CD8-positive, alpha-beta memory T cell (primary cell): ENCODE results near the gene IRS2. TPM values are rescaled to one million over a fixed set of nuclear protein-coding genes. Genes with fewer than 3 reads are reported as not detected.

Experiments
- CTCF ChIA-PET: fragments of 350-600 bp; sonication (Branson Sonifier 250); formaldehyde crosslinking; loops from one replicate; lab custom pipeline; 2021; ENCODE audit warnings: antibody characterized with exemption; lab: Charles Lee
- POLR2A ChIA-PET: fragments of 350-600 bp; sonication (Branson Sonifier 250); formaldehyde crosslinking; loops from one replicate; lab custom pipeline; 2021; ENCODE audit warnings: antibody characterized with exemption; lab: Charles Lee
- DNase-seq, 5 donors: peaks; one replicate each; pipeline versions ENCODE4 v3.0.0 to v3.0.0-alpha.2; 2020 to 2022; ENCODE audit warnings: mixed read lengths in 1 of 5
- H3K27ac ChIP-seq: one replicate; pipeline ENCODE4 v1.7.0; 2013; ENCODE audit warnings: low read depth, mild to moderate bottlenecking, low read length, moderate library complexity
- H3K27me3 ChIP-seq: 2 replicates; pipeline ENCODE4 v1.7.0; 2013; ENCODE audit warnings: low read length, mild to moderate bottlenecking; ENCODE audit not compliant: insufficient read depth, poor library complexity, severe bottlenecking
- H3K36me3 ChIP-seq: 2 replicates; pipeline ENCODE4 v1.7.0; 2013; ENCODE audit warnings: mild to moderate bottlenecking, low read length, moderate library complexity; ENCODE audit not compliant: insufficient read depth
- H3K4me1 ChIP-seq: 2 replicates; pipeline ENCODE4 v1.7.0; 2013; ENCODE audit warnings: mild to moderate bottlenecking, low read length, moderate library complexity; ENCODE audit not compliant: insufficient read depth
- H3K4me3 ChIP-seq: 2 replicates; pipeline ENCODE4 v1.7.0; 2013; ENCODE audit warnings: mild to moderate bottlenecking, low read length
- H3K9me3 ChIP-seq: 2 replicates; pipeline ENCODE4 v1.7.0; 2013; ENCODE audit warnings: mild to moderate bottlenecking, low read length
- H3K27ac Mint-ChIP-seq, 8 donors: one replicate each; pipeline ENCODE4 v1.8.0; 2020 to 2021; ENCODE audit warnings: mixed read lengths in 8 of 8, mild to moderate bottlenecking in 6 of 8, inconsistent platforms in 3 of 8, moderate library complexity in 3 of 8
- H3K27me3 Mint-ChIP-seq, 2 donors: one replicate each; pipeline ENCODE4 v1.8.0; 2020 to 2021; ENCODE audit warnings: mixed read lengths in 2 of 2, mild to moderate bottlenecking in 1 of 2, moderate library complexity in 1 of 2
- H3K36me3 Mint-ChIP-seq, 3 donors: one replicate each; pipeline ENCODE4 v1.8.0; 2020 to 2021; ENCODE audit warnings: mixed read lengths in 3 of 3, inconsistent platforms in 1 of 3, mild to moderate bottlenecking in 1 of 3
- H3K4me1 Mint-ChIP-seq, 3 donors: one replicate each; pipeline ENCODE4 v1.8.0; 2020 to 2021; ENCODE audit warnings: mixed read lengths in 3 of 3, inconsistent platforms in 1 of 3, mild to moderate bottlenecking in 1 of 3
- H3K4me3 Mint-ChIP-seq, 7 donors: one replicate each; pipeline ENCODE4 v1.8.0; 2020 to 2021; ENCODE audit warnings: mixed read lengths in 7 of 7, mild to moderate bottlenecking in 6 of 7, moderate library complexity in 4 of 7, inconsistent platforms in 2 of 7
- H3K9me3 Mint-ChIP-seq, 5 donors: one replicate each; pipeline ENCODE4 v1.8.0; 2020 to 2022; ENCODE audit warnings: mixed read lengths in 5 of 5, mild to moderate bottlenecking in 3 of 5, moderate library complexity in 2 of 5, inconsistent platforms in 1 of 5
- polyA plus RNA-seq: library from polyadenylated mRNA; unstranded; fragments of 300-500 nt; fragmentation: Illumina TruSeq; gene quantifications from one replicate; pipeline ENCODE4 v1.2.3, GENCODE V29; 2021
- total RNA-seq, 2 experiments: library from RNA; stranded (reverse); gene quantifications; one replicate each; pipeline ENCODE4 v1.2.3, GENCODE V29; 2021

IRS2 gene
- total and polyA plus RNA-seq, 3 experiments from 2014 or later: 1.7 to 2.3 (median 2.1) TPM

DNA sequence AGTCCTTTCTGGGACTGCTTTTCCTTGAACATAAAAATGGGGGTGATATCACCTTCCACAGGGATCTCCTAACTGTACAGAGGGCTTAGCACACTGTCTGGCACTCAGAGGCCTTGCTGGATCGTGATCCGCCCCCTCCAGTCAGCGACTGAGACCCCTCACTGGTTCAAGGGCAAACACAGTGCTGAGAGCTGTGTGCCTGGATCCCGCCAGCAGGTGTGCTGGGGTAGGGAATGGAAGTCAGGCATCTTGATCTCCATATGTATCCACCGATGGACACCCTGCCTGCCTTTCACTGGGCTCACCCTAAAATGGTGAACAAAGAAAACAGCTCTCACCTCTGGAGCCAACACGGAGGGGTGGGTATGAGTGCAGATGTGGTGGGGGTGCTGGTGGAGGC lies 64.3 kb downstream of the IRS2 start:
- H3K4me3 ChIP-seq: no peak overlapping the region
- H3K36me3 ChIP-seq: no peaks in the 10 kb centered on the region
- no peaks in the 10 kb centered on the region for H3K9me3 Mint-ChIP-seq
- CTCF ChIA-PET: no interaction called here
- H3K27me3 ChIP-seq: no peaks in the 10 kb centered on the region
- no peak overlapping the region for H3K27ac Mint-ChIP-seq
- peaks cover 0 to 2% of the 10 kb centered on the region in 2 donors for H3K27me3 Mint-ChIP-seq
- no peaks in the 10 kb centered on the region for H3K4me1 ChIP-seq
- H3K4me3 Mint-ChIP-seq: no peak overlapping the region
- DNase-seq: no peak
- POLR2A ChIA-PET: no interaction called here
- H3K27ac ChIP-seq: no peak overlapping the region
- H3K36me3 Mint-ChIP-seq: no peaks in the 10 kb centered on the region
- no peaks in the 10 kb centered on the region for H3K9me3 ChIP-seq
- peaks cover 0 to 1% (median 0%) of the 10 kb centered on the region in 3 donors for H3K4me1 Mint-ChIP-seq

DNA sequence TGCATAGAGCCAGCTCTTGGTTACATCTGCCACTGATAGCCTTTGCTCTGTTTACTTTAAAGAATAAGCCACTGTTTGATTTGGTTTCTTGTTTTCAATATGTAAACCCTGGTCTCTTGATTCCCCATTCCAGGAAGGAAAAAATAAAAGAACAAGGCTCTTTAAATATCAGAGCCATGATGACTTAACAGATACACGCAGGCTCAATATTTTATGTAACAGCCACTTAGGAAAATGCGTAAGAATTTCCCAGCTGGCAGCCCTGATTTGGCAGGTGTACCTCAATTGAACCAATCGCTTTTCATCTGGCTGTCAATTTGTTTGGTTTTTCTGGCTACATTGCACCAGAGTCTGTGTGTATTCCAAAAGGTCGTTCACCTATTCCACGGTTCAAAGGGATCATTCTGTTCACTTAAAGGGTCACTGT lies 65.6 kb downstream of the IRS2 start:
- H3K36me3 Mint-ChIP-seq: no peaks in the 10 kb centered on the region
- H3K9me3 ChIP-seq: no peaks in the 10 kb centered on the region
- H3K27ac Mint-ChIP-seq: no peak overlapping the region
- H3K27me3 Mint-ChIP-seq: peaks cover 0 to 2% of the 10 kb centered on the region in 2 donors
- no peaks in the 10 kb centered on the region for H3K4me1 ChIP-seq
- no peaks in the 10 kb centered on the region for H3K36me3 ChIP-seq
- H3K27me3 ChIP-seq: no peaks in the 10 kb centered on the region
- POLR2A ChIA-PET: no interaction called here
- CTCF ChIA-PET: no interaction called here
- DNase-seq: no peak
- no peaks in the 10 kb centered on the region for H3K9me3 Mint-ChIP-seq
- no peak overlapping the region for H3K4me3 ChIP-seq
- H3K4me3 Mint-ChIP-seq: no peak overlapping the region
- H3K27ac ChIP-seq: no peak overlapping the region
- H3K4me1 Mint-ChIP-seq: no peaks in the 10 kb centered on the region

GRCh38 chr13:109719962-109720646 lies 66.3 kb downstream of the IRS2 start:
- Histone ChIP-seq H3K27ac (no peak overlapping the region), H3K4me1 (no peaks in the 10 kb centered on the region), H3K36me3 (no peaks in the 10 kb centered on the region), H3K4me3 (no peak overlapping the region), H3K9me3 (no peaks in the 10 kb centered on the region), H3K27me3 (no peaks in the 10 kb centered on the region)
- Mint-ChIP-seq H3K36me3 (no peaks in the 10 kb centered on the region), H3K9me3 (no peaks in the 10 kb centered on the region), H3K27ac (no peak overlapping the region), H3K4me3 (no peak overlapping the region), H3K4me1 (no peaks in the 10 kb centered on the region), H3K27me3 (peaks cover 0 to 2% of the 10 kb centered on the region in 2 donors)
- POLR2A ChIA-PET: no interaction called here
- CTCF ChIA-PET: no interaction called here
- no peak for DNase-seq

- no peak overlapping the region for H3K4me3 Mint-ChIP-seq
- Histone ChIP-seq H3K27ac (no peak overlapping the region), H3K36me3 (no peaks in the 10 kb centered on the region), H3K4me3 (no peak overlapping the region), H3K4me1 (no peaks in the 10 kb centered on the region), H3K9me3 (no peaks in the 10 kb centered on the region), H3K27me3 (no peaks in the 10 kb centered on the region)
- POLR2A ChIA-PET: no interaction called here
- H3K4me1 Mint-ChIP-seq: no peaks in the 10 kb centered on the region
- H3K36me3 Mint-ChIP-seq: no peaks in the 10 kb centered on the region
- DNase-seq: no peak
- H3K9me3 Mint-ChIP-seq: no peaks in the 10 kb centered on the region
- H3K27ac Mint-ChIP-seq: no peak overlapping the region
- peaks cover 0 to 3% of the 10 kb centered on the region in 2 donors for H3K27me3 Mint-ChIP-seq
- CTCF ChIA-PET: no interaction called here
These were observed 67.7 kb downstream of the IRS2 start for GRCh38 chr13:109718726-109719125.

DNA sequence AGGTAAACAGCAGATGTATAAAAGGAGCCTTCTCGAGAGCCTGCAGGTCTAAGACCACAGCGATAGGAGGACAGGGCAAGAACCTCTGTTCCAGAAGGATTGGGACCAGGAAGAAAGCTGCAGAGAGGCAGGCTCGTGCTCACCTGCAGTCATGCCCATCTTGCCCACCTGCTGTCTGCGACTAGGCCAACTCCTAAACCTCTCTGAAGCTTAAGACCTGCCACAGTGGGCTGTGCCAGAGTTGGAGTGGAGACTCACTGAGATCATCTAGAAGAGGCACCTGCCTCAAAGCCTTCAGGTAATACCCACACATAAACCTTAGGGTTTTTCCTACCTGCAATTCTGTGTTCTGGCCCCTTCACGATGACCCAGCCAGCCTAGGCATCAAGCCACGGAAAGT lies 68.7 kb downstream of the IRS2 start:
- Histone ChIP-seq H3K9me3 (no peaks in the 10 kb centered on the region), H3K4me3 (no peak overlapping the region), H3K4me1 (no peaks in the 10 kb centered on the region), H3K27me3 (no peaks in the 10 kb centered on the region), H3K27ac (no peak overlapping the region), H3K36me3 (no peaks in the 10 kb centered on the region)
- no peaks in the 10 kb centered on the region for H3K36me3 Mint-ChIP-seq
- POLR2A ChIA-PET: no interaction called here
- H3K4me1 Mint-ChIP-seq: no peaks in the 10 kb centered on the region
- DNase-seq: no peak
- CTCF ChIA-PET: no interaction called here
- no peak overlapping the region for H3K27ac Mint-ChIP-seq
- H3K4me3 Mint-ChIP-seq: no peak overlapping the region
- H3K9me3 Mint-ChIP-seq: no peaks in the 10 kb centered on the region
- H3K27me3 Mint-ChIP-seq: peaks cover 0 to 5% of the 10 kb centered on the region in 2 donors

GRCh38 chr13:109715902-109716301 lies 70.5 kb downstream of the IRS2 start:
- no peaks in the 10 kb centered on the region for H3K9me3 Mint-ChIP-seq
- no peak overlapping the region for H3K27ac ChIP-seq
- no peak overlapping the region for H3K4me3 Mint-ChIP-seq
- H3K27me3 ChIP-seq: no peaks in the 10 kb centered on the region
- peaks cover 0 to 5% of the 10 kb centered on the region in 2 donors for H3K27me3 Mint-ChIP-seq
- H3K4me1 Mint-ChIP-seq: no peaks in the 10 kb centered on the region
- DNase-seq: no peak
- H3K36me3 ChIP-seq: no peaks in the 10 kb centered on the region
- H3K4me1 ChIP-seq: no peaks in the 10 kb centered on the region
- H3K4me3 ChIP-seq: no peak overlapping the region
- no peak overlapping the region for H3K27ac Mint-ChIP-seq
- H3K9me3 ChIP-seq: no peaks in the 10 kb centered on the region
- CTCF ChIA-PET: no interaction called here
- no peaks in the 10 kb centered on the region for H3K36me3 Mint-ChIP-seq
- POLR2A ChIA-PET: no interaction called here

DNA sequence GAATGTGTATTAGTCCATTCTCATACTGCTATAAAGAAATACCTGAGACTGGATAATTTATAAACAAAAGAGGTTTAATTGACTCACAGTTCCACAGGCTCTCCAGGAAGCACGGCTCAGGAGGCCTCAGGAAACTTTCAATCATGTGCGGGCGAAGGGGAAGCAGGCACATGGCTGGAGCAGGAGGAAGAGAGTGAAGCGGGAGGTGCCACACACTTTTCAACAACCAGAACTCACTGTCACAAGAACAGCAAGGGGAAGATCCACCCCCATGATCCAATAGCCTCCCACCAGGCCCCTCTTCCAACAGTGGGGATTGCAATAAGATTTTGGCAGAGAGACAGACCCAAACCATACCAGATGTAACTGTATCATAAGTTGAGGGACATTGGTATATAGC lies 72.7 kb downstream of the IRS2 start:
- Histone ChIP-seq H3K27ac (no peak overlapping the region), H3K27me3 (no peaks in the 10 kb centered on the region), H3K4me3 (no peak overlapping the region), H3K9me3 (no peaks in the 10 kb centered on the region), H3K36me3 (no peaks in the 10 kb centered on the region), H3K4me1 (no peaks in the 10 kb centered on the region)
- no peak for DNase-seq
- no peaks in the 10 kb centered on the region for H3K9me3 Mint-ChIP-seq
- H3K27me3 Mint-ChIP-seq: peaks cover 0 to 5% of the 10 kb centered on the region in 2 donors
- H3K27ac Mint-ChIP-seq: peak overlapping the region in 1 of 8 donors; percentile 20
- CTCF ChIA-PET: no interaction called here
- POLR2A ChIA-PET: no interaction called here
- H3K4me3 Mint-ChIP-seq: no peak overlapping the region
- H3K36me3 Mint-ChIP-seq: no peaks in the 10 kb centered on the region
- H3K4me1 Mint-ChIP-seq: peaks cover 0 to 4% (median 3%) of the 10 kb centered on the region in 3 donors

DNA sequence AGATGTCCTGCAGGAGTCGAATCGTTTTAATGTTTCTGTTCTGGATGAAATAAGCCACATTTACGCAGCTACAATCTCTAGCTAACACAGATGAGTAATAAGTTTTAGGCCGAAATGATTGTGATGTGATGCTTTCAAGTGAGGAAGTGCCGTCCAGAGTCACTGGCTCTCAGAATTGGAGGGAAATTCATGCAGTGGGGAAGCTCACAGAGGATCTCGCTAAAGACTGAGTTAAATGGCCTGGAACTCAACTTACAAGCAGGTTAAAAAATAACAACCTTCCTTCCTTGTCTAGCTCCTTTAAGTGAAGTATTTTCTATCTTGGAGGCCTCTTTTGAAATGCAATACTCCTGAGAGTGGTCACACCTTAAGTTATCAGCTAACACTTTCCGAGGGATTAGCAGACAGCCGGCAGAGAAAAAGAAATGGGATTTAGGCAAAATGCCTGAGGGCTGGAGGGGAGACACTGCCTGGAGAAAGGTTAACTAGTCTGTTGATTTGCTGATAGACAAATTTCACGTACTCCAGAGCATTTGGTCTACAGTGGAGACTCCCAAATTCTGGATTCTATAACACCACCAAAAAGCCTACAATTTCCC lies 74.2 kb downstream of the IRS2 start:
- Histone ChIP-seq H3K27me3 (no peaks in the 10 kb centered on the region), H3K4me3 (no peak overlapping the region), H3K4me1 (no peaks in the 10 kb centered on the region), H3K9me3 (no peaks in the 10 kb centered on the region), H3K27ac (no peak overlapping the region), H3K36me3 (no peaks in the 10 kb centered on the region)
- no peaks in the 10 kb centered on the region for H3K9me3 Mint-ChIP-seq
- POLR2A ChIA-PET: no interaction called here
- peaks cover 5 to 19% (median 15%) of the 10 kb centered on the region in 3 donors for H3K4me1 Mint-ChIP-seq
- CTCF ChIA-PET: no interaction called here
- H3K27me3 Mint-ChIP-seq: peaks cover 0 to 6% of the 10 kb centered on the region in 2 donors
- no peak overlapping the region for H3K4me3 Mint-ChIP-seq
- no peak for DNase-seq
- H3K27ac Mint-ChIP-seq: no peak overlapping the region
- no peaks in the 10 kb centered on the region for H3K36me3 Mint-ChIP-seq
